GM19395 (cell line): Measurements from ENCODE around the gene LRMDA.
"Not testable (repeated sequence)": the region's sequence is repeated elsewhere in the genome, so short reads cannot be mapped to it uniquely, and the experiment has no call there.

ENCODE experiments used
- ATAC-seq: cut with Tn5 transposase; IDR thresholded peaks from one replicate; pipeline ENCODE4 v1.9.1; 2021; ENCODE audit warnings: mild to moderate bottlenecking, moderate library complexity; ENCODE audit not compliant: unreplicated experiment

The LRMDA gene

GRCh38 chr10:75605096-75605495, 173.7 kb downstream of the LRMDA start:
- ATAC-seq: no peak

GRCh38 chr10:75605795-75606194, 174.4 kb downstream of the LRMDA start:
- not testable (repeated sequence) for ATAC-seq

- peak; percentile 63 for ATAC-seq
These were observed 174.9 kb downstream of the LRMDA start for GRCh38 chr10:75606203-75606779.

- no peak for ATAC-seq
These were observed 176.2 kb downstream of the LRMDA start for GRCh38 chr10:75607576-75607975.

GRCh38 chr10:75610183-75610582, 178.8 kb downstream of the LRMDA start:
- ATAC-seq: no peak

DNA sequence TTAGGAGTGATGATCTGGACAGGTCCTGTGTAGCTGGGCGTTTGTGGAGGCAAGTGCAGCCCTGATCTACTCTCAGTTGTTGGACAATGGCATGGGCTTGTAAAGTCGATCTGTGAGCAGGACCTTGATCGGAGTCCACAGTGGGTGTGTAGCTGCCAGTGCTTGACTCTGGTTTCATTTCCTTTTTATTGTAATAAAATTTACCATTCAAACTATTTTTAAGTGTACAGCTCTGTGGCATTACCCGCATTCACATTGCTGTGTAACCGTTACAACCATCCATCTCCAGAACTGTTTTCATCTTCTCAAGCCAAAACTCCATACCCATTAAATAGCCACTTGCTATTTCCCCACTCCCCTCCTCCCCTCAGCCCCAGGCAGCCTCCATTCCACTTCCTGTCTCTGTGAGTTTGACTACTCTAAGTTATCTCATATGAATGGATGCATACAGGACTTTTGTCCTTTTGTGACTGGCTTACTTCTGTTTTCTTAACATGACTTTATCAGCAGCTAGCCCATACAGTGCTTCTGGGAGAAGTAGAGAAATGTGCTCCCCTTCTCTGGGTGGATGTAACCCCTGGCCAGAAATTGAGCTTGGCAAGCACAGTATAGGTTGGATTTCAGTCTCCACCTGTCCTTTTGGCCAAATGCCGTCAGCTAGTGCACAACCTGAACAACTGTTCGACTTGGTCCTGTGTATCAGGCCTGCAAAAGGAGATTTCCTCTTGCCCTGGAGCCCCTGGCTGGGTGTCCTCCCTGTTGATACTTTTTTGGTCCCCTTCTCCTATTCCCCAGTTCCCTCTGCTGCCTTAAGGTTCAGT, 180.0 kb downstream of the LRMDA start:
- ATAC-seq: peak; percentile 40

DNA sequence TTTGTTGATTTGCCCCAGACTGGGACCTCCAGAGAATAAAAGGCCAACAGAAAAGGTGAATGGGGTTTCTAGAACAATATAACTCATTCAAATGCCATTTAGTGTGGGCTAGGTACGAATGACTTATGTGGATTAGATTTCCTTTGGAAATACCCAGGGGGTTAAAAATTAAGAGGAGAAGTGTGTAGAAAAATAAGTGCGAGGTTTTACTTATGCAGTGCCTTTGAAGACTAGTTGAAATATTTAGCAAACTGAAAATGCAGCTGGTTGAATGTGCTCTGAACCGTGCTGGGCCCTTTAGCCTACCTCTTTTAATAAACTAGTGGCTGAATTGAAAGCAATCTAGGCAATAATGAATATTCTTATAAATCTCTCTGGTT, 180.6 kb downstream of the LRMDA start:
- ATAC-seq: peak; percentile 18

GRCh38 chr10:75612904-75613684, 181.7 kb downstream of the LRMDA start:
- ATAC-seq: no peak

- peak; percentile 49 for ATAC-seq
These were observed 182.5 kb downstream of the LRMDA start for GRCh38 chr10:75613685-75614504.

DNA sequence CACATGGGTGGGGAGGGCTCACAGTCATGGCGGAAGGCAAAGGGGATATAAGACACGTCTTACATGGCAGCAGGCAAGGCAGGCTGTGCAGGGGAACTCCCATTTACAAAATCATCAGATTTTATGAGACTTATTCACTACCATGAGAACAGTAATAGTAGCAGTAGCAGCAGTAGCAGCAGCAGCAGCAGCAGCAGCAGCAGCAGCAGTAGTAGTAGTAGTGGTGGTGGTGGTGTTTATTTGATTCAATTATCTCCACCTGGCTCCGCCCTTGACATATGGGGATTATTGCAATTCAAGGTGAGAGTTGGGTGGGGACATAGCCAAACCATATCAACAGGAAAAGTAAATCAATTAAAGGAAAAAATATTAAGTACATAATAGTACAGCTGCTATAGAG, 184.7 kb downstream of the LRMDA start:
- ATAC-seq: no peak

DNA sequence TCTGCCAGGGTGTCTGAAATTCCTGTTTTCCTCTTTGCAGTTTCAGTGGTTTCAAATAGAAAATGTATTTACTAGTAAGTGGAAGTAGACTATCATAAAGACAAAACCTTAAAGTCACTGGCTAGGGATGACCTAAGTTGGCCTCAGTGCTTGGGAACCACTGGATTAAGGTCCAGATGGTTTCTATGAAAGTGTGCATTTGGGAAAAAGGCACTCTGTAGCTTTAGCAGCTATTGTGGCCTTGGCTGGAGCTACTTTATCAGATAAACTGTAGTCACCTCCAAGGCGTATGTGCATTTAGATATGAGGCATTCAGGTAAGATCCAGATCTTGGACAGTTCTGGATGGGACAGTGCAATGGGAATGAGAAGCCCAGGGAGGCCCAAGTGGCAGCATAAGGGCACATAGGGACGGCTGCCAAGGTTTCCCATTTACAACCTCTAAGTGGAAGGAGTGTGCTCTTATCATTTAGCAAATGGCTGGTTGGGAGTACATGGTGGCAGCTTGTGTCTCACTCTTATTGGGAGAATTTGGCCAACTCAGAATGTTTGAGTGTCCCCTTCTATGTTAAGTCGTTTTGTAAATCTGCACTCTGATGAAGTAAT, 185.6 kb downstream of the LRMDA start:
- no peak for ATAC-seq

DNA sequence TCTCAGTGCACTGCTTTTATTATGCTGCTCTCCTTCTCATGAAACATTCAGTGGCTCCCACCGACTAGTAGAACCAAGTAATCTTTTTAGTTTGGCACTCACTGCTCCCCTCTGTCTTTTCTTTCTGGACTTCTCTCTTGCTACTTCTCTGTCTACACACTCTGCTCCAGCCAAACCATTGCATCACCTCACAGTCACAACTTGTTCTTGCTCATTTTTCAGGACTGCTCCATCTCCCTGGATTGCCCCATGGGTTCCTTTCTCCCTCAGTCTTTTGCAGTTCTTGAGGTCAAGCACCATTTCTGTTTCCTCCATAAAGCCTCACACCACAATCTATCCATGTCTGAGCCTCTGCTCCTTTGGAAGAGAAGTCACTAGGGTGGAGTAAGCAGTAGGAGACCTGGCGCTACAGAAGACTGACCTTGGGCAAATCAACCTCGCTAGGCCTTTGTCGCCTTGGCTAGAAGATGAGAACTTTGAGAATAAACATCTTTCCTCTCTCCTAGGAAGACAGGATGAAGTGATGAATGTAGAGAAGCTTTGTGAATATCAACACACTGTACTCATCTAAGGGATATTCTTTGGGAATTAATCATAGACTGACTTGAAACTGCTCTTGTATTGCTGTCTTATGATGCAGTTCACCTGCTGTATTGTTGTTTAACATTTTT, 186.2 kb downstream of the LRMDA start:
- ATAC-seq: no peak

DNA sequence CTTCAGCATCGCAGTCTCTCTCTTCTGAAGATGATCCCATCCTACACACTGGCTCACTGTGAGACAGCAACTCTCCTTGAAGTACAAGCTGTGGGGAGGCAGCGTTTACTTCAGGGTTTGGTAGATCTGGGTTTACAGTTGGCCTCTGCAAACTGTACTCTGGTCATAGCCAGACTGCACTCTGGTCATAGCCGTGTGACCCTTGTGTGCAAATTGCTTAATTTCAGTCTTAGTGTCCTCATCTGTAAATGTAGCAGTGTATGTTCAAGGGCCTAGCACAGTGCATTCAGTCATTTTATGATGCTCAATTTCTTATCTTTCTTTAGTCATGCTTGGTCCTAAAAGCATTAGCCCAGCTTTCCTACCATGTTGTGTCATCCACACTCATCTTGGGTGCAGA, 188.2 kb downstream of the LRMDA start:
- no peak for ATAC-seq

GRCh38 chr10:75620356-75620755, 188.9 kb downstream of the LRMDA start:
- no peak for ATAC-seq

- not testable (repeated sequence) for ATAC-seq
These were observed 189.6 kb downstream of the LRMDA start for GRCh38 chr10:75621003-75621402.

DNA sequence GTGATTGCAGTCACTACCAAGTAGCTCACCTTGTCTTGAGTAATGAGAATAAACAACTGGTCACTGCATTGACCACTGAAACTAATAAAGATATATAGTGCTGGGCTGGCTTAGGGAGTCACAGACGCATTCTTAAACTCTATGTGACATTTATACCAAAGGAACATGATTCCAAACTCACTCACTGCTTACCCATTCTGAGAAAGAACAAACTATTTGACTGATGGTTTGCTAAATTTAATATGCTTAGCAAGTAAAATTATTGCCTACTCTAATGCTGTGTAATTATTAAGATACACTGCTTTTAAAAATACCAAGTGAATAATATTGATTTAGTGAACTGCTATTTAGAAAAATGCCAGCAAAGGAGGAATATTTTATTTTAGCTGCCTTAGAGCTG, 191.1 kb downstream of the LRMDA start:
- no peak for ATAC-seq

DNA sequence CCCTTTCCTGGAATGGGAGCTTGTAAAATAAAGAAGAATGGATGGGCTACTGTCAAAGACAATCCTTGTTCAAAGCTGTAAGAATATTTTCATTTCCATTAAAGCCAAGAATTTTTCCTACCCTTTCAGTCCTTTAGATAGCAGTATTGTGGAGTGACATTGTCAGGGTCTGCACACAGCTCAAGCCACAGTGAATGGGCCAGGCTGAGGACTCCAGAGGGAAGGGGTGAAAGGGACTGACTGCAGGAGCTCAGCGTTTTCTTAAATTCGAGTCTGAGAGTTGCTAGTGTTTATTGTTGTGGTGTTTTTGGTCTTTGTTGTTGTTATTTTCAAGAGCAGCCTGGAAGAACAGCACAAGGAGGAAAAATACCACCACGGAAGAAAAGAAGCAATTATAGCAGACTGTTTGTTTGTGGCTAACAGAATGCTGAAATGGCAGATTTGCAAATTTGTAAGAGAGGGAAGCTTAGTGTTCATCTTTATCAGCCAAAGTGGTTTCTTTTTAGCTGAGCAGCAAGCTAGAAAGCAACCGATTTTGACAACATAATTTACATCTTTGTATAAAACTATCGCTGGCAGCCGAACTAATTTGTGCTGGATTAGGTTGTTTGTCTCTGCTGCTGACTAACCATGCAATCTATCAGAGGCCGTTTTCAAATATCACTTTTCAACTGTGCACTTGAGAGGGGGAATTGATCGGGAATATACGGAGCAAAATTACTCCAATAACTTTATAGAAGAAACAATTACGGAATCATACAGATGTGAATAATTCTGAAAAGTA, 192.1 kb downstream of the LRMDA start:
- no peak for ATAC-seq

DNA sequence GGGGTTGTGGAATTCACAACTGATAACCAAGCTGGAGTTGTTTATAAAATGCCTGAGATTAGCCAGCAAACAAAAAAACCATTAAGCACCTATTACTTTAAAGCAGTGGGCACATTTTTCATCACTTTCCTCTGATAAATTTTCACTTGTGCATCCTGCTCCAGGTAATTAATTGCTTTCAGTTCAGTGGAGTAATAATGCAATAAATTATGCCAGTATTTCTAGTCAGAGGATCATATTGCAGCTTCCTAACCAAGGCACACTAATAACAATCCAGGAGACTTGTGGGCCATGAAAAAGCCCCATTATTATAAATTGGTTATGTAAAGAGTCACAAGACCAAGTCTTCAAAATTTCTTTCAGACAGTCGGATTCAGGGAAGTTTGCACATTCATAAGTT, 193.2 kb downstream of the LRMDA start:
- ATAC-seq: no peak

DNA sequence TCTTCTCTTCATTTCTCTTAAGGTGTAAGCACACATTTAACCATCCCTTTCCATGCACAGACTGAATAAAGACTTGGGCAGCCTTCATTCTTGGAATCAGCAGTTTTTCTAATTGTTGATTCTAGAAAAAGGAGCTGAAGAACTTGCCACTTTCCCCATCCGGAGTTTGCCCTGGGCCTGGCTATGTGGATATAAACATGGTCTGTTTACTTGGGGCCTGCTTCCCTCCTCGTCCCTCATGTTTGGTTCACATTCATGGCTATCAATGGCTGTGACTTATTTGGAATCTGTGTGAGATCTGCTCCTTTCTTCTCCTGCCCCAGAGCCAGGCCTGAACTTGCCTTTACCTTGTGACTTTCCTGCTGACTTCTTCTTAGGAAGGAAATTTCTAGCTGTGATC, 199.3 kb downstream of the LRMDA start:
- no peak for ATAC-seq
